HG03460 (cell line): Measurements from ENCODE around the gene TBC1D12.
"Not testable (repeated sequence)": the region's sequence is repeated elsewhere in the genome, so short reads cannot be mapped to it uniquely, and the experiment has no call there.

ENCODE experiments used
- ATAC-seq: cut with Tn5 transposase; IDR thresholded peaks from one replicate; pipeline ENCODE4 v1.9.1; 2021; ENCODE audit not compliant: unreplicated experiment

TBC1D12 gene

GRCh38 chr10:94450782-94451181 lies 48.4 kb downstream of the TBC1D12 start:
- ATAC-seq: no peak

DNA sequence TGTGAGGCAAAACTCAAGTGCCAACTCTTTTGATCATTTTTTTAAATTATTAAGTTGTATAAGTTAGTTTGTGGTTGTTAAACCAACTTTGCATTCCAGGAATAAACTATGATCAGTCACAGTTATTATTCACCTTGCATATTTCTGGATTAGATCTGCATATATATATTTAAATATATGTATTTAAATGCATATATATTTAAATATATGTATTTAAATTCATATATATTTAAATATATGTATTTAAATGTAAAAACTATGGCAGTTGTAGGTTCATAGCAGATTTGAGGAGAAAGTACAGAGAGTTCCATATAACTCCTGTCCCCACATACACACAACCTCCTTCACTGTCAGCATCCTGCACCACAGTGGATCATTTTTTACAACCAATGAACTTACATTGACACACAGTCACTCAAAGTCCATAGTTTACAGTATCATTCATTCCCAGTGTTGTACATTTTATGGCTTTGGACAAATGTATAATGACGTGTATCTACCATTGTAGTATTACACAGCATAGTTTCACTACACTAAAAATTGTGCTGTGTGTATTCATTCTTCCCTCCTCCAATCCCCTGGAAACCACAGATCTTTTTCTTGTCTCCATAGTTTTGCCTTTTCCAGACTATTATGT lies 49.7 kb downstream of the TBC1D12 start:
- ATAC-seq: no peak

DNA sequence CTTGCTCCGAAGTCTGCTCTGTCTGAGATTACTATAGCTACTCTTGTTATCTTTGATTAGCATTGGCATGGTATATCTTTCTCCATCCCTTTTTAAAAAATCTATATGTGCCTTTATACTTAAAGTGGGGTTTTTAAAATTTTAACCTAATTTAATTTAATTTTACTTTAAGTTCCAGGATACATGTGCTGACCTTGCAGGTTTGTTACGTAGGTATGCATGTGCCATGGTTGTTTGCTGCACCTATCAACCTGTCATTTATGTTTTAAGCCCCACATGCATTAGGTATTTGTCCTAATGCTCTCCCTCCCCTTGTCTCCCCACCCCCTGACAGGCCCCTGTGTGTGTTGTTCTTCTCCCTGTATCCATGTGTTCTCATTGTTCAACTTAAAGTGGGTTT lies 54.6 kb downstream of the TBC1D12 start:
- no peak for ATAC-seq

DNA sequence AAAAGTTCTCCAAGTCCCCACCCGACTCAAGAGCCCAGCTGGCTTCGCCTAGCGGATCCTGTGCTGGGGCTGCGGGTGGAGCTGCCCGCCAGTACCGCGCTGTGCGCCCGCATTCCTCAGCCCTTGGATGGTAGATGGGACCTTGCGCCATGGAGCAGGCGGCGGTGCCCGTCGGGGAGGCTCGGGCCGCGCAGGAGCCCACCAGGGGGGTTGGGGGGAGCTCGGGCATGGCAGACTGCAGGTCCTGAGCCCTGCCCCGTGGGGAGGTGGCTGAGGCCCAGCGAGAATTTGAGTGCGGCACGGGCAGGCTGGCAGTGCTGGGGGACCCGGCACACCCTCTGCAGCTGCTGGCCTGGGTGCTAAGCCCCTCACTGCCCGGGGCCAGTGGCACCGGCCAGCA lies 57.0 kb downstream of the TBC1D12 start:
- no peak for ATAC-seq

DNA sequence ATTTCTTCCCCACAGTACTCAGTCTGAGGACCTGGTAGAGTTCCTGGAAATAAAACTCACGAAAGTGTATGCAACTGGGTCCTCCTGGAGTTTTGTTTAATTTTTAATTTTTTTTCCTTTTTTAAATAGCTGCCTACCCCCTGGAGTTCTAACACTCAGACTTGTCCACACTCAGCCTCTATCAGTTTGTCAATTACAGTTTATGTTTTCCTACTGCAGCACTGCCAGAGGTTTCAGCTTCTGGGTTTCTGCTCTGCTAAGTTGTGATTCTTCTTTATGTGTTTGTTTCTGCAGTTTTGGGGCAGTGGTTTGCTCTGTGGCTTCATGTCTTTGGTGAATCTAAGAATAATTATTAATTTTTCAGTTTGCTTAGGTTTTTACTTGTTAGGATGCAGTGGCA lies 59.2 kb downstream of the TBC1D12 start:
- ATAC-seq: no peak

GRCh38 chr10:94462130-94462529 lies 59.8 kb downstream of the TBC1D12 start:
- no peak for ATAC-seq

DNA sequence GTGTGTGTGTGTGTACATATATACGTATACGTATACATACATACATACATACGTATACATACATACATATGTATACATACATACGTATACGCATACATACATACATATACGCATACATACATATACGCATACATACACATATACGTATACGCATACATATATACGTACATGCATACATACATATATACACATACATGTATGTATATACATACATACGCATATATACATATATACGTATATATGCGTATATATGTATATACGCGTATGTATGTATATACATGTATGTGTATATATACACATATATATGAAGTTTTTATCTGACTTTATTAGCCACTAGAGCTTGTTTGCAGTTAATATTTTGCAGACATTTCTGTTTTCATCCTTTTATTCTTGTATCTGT lies 63.3 kb downstream of the TBC1D12 start:
- ATAC-seq: no peak

DNA sequence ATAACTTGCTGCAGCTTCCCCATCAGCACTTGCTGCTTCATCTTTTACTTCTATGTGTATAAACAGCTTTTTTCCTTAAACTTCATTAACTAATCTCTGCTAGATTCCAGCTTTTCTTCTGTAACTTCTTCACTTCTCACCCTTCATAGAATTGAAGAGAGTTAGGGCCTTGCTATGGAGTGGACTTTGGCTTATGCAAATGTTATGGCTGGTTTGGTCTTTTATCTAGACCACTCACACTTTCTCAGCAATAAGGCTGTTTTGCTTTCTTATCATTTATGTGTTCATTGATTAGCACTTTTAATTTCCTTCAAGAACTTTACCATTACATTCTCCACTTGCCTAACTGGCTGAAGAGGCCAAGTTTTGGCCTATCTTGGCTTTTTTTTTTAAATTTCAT lies 79.1 kb downstream of the TBC1D12 start:
- ATAC-seq: no peak

DNA sequence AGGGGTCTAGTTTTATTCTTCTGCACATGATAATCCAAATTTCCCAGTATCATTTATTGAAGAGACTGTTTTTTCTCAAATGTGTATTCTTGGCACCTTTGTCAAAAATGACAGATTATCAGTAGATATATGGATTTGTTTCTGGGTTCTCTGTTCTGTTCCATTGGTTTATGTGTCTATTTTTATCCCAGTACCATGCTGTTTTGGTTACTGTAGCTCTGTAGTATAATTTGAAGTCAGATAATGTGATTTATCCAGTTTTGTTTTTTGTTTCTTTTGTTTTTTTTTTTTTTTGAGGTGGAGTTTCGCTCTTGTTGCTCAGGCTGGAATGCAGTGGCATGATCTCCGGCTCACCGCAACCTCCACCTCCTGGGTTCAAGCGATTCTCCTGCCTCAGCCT lies 81.6 kb downstream of the TBC1D12 start:
- ATAC-seq: no peak

DNA sequence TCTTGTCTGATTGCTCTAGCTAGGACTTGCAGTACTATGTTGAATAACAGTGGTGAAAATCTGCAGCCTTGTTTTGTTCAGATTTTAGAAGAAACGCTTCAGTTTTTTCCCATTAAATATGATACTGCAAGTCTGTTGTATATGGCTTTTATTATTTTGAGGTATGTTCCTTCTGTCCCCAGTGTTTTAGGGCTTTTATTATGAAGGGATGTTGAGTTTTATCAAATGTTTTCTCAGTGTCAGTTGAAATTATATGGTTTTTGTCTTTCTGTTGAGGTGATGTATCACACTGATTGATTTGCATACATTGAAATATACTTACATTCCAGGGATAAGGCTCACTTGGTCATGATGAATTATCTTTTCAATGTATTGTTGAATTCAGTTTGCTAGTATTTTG lies 82.8 kb downstream of the TBC1D12 start:
- no peak for ATAC-seq

DNA sequence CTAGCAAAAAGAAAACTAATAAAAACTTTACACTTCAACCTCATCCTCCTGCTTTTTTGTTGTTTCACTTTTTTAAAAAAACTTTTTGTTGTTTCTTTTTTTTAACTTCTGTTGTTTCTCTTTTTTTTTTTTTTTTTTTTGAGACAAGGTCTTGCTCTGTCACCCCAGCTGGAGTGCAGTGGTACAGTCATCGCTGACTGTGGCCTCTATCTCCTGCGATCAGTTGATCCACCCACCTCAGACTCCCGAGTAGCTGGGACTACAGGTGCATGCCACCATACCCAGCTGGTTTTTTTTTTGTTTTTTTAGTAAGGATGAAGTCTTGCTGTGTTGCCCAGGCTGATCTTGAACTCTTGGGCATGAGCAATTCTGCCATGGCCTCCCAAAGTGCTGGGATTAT lies 85.2 kb downstream of the TBC1D12 start:
- no peak for ATAC-seq

- no peak for ATAC-seq
Observed at GRCh38 chr10:94489107-94489506, 86.8 kb downstream of the TBC1D12 start.

GRCh38 chr10:94489976-94490788 lies 87.8 kb downstream of the TBC1D12 start:
- ATAC-seq: no peak

DNA sequence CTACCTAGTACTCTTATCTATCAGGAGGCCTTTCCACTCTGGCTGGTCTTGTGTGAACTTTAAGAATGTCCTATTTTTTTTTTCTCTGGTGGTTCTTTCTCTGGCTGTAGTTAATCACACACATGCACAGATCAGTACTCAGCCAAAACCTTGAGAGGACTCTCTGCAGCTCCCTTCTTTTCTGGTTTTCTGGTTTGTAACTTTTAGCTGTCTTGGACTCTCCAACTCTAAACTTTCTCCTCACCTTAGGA lies 88.4 kb downstream of the TBC1D12 start:
- ATAC-seq: no peak

- ATAC-seq: no peak
Observed at GRCh38 chr10:94493463-94493862, 91.1 kb downstream of the TBC1D12 start.

GRCh38 chr10:94496010-94496409 lies 93.7 kb downstream of the TBC1D12 start:
- no peak for ATAC-seq

DNA sequence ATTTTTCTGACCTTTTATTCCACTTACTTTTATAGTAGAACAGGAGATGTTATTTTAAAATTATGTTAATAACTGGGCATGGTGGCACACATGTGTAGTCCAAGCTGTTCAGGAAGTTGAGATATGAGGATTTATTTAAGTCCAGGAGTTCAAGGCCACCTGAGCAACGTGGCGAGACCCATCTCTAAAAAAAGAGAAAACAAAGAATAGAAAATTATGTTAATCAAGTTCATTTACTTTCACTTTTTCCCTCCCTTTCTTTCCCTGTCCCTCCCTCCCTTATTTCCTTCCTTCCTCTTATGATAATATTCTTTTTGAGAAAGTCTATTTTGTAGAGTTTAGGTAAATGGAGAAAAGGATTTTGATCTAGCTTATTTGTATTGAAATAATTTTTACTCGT lies 94.3 kb downstream of the TBC1D12 start:
- ATAC-seq: no peak

- no peak for ATAC-seq
Observed at GRCh38 chr10:94500063-94500462, 97.7 kb downstream of the TBC1D12 start.

DNA sequence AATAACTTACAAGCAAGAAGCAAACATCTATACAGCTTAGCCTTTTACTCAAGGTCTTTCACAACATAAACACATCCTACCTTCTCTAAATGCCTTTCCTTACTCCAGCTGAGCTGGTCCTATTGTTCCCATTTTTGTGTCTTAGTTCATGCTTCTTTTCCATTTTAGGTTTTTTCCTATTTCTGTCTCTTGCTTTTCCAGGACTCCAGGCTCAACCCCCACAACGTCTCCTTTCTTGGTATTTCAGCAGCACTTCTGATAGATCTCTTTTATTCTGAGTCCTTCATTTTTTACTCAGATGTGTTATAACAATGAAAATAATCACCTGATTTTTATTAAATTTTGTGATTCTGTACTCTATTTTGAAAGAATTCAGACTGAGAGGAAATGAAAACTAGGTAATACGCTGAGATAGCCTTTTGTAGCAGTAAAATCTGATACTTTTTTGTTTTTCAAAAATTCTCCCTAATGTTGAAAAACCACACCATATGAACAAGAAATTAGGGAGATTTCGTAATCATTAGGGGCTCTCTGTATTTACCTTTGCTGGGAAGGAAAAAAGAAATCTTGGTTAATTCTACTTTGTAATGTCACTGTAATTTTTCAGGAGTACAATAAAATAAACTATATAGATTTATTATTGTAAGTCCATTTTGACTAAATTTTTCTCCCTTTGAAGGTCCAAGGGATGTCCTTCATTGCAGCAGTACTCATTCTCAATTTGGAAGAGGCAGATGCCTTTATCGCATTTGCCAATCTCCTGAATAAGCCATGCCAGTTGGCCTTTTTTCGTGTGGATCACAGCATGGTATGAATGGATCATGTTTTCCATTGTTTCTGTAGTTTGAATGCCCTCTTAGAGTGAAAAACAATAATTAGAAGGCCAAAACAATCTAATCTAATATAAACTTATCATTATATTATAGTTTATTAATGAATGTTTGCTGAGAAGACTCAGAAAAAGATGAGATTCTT lies 119.2 kb downstream of the TBC1D12 start:
- ATAC-seq: no peak

- ATAC-seq: no peak
Observed at GRCh38 chr10:94524146-94524545, 121.8 kb downstream of the TBC1D12 start.

DNA sequence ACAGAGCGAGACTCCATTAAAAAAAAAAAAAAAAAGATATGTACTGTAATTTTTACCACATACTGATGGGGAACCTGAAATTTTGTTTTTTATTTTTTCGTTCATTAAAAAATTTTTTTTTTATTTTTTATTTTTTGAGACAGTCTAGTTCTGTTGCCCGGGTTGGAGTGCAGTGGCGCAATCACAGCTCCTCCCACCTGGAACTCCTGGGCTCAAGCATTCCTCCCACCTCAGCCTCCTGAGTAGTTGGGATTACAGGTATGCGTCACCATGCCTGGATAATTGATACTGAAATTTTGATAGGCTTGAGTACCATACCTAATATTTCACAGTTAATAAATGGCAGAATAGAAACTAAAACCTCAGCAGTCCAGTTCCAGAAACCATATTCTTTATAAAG lies 122.4 kb downstream of the TBC1D12 start:
- ATAC-seq: no peak

DNA sequence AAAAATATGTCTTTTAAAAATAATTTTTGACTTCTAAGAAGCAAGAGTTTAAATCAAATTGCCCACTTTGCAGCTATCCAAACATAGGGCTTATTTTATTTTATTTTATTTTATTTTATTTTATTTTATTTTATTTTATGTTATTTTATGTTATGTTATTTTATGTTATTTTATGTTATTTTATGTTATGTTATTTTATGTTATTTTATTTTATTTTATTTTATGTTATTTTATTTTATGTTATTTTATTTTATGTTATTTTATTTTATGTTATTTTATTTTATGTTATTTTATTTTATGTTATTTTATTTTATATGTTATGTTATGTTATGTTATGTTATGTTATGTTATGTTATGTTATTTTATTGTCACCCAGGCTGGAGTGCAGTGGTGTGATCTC lies 129.2 kb downstream of the TBC1D12 start:
- ATAC-seq: not testable (repeated sequence)
